ENCODE results near the gene NADK. TPM values are rescaled to one million over a fixed set of nuclear protein-coding genes. Genes with fewer than 3 reads are reported as not detected.

NADK gene
- total RNA-seq, 1 donor from 2014 or later: 122 TPM

DNA sequence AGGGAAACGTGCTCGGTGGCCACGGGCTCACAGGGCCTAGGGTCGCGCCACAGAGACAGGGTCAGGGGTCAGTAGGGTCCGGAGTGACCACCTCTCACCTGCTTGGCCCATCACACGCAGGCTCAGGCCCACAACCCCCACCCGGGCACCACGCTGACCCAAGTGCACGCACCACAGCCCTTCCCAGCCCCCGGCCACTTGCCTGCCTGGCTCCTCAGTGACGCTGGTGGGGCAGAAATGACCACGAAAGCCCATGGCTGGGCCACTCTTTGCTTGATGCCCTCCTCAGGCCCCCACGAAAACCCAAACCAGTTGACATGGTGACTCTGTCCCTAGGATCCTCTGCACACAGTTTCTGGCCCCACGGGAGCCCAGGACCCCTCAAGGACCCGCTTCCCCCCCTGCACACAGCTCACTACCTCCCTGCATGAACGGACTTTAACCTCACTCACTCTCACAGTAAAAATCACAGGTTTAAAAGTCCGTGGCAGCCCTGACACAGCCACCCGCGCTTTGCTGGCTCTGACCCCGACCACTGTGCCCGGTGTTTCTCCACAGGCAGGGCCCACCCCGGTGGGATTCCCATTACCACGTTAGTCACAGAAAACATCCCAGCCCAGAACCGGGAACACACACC is 20.7 kb downstream of the NADK start:
- peaks cover 80% of the 10 kb centered on the region for H3K36me3 Mint-ChIP-seq (ENCODE audit: low read depth)
- TF ChIP-seq, protein P1, sequence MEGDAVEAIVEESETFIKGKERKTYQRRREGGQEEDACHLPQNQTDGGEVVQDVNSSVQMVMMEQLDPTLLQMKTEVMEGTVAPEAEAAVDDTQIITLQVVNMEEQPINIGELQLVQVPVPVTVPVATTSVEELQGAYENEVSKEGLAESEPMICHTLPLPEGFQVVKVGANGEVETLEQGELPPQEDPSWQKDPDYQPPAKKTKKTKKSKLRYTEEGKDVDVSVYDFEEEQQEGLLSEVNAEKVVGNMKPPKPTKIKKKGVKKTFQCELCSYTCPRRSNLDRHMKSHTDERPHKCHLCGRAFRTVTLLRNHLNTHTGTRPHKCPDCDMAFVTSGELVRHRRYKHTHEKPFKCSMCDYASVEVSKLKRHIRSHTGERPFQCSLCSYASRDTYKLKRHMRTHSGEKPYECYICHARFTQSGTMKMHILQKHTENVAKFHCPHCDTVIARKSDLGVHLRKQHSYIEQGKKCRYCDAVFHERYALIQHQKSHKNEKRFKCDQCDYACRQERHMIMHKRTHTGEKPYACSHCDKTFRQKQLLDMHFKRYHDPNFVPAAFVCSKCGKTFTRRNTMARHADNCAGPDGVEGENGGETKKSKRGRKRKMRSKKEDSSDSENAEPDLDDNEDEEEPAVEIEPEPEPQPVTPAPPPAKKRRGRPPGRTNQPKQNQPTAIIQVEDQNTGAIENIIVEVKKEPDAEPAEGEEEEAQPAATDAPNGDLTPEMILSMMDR (IDR thresholded peaks at IDR 0.05): no peak
- DNase-seq (no peak), ATAC-seq (ENCODE audit: low read depth) (no peak)
- H3K27ac Mint-ChIP-seq: no peak overlapping the region
- H3K9me3 Mint-ChIP-seq: no peaks in the 10 kb centered on the region
- H3K4me1 Mint-ChIP-seq: no peaks in the 10 kb centered on the region
- POLR2A ChIA-PET: interaction anchor here (0.6 kb wide), 1 partner anchor 128 kb away, joined by 4 read pairs; no protein-coding TSS in a partner anchor
- no peak overlapping the region for H3K4me3 Mint-ChIP-seq
- CTCF ChIA-PET: no interaction called here
- H3K27me3 Mint-ChIP-seq: no peaks in the 10 kb centered on the region
- intact Hi-C loops (cut with micrococcal nuclease): no loop called here

DNA sequence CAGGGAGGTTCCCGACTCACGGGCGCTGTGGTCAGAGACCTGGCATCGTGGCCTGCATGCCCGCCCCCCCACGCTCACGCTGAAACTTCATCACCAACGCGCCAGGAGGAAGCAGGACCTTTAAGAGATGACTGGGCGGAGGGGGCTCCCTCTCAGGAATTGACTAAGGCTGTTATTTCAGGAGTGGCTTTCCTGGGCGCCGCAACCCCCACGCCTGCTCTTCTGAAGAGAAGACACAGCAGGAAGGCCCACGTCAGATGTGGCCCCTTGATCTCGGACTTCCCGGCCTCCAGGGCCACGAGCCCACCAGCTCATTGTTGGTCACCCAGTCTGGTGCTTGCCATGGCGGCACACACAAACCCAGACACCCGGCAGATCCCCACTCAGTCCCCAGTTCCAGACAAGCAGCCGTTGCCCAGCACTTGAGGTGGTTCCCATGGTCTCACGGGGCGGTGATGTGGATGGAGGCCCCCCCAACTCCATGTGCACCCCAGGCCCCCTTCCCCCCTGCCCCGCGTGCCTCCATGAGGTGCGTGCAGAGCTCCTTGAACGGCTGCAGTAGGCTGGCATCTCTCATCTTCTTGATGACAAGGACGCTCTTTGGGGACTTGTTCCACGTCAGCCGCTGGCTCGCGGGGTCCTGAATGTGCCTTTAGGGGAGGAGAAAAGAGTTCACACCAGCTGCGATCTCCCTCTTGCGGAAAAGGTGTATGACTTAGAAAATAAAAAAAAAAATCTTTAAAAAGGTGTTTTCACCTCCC is 21.4 kb downstream of the NADK start:
- Mint-ChIP-seq H3K27me3 (no peaks in the 10 kb centered on the region), H3K36me3 (ENCODE audit: low read depth) (peaks cover 80% of the 10 kb centered on the region), H3K4me1 (no peaks in the 10 kb centered on the region), H3K9me3 (no peaks in the 10 kb centered on the region), H3K4me3 (no peak overlapping the region), H3K27ac (no peak overlapping the region)
- intact Hi-C loops (cut with micrococcal nuclease): no loop called here
- ChIA-PET CTCF (no interaction called here), POLR2A (interaction anchor here (0.6 kb wide), 1 partner anchor 129 kb away, joined by 4 read pairs; no protein-coding TSS in a partner anchor)
- DNase-seq (no peak), ATAC-seq (ENCODE audit: low read depth) (no peak)
- TF ChIP-seq, protein P1 (IDR thresholded peaks at IDR 0.05): no peak

DNA sequence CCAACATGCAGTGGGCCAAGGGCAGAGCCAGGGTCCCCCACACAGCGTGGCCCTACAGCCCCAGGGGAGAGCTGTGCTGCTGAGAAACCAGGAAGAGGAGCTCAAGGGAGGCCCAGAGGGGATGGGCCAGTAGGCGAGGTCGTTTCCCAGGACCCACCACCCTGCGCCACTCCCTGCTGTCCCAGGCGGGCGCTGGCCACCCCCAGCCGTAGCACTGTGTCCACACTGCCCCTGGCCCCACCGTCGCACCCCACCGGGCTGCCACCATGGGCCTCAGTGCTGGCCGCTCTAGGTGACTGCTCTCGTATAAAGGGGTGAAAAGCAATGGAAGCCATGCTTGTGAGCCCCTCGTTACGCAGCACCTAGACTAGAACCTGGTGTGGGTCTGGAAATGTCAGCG is 22.4 kb downstream of the NADK start:
- POLR2A ChIA-PET: no interaction called here
- no peak for DNase-seq
- Mint-ChIP-seq H3K36me3 (ENCODE audit: low read depth) (peaks cover 70% of the 10 kb centered on the region), H3K27me3 (no peaks in the 10 kb centered on the region), H3K27ac (no peak overlapping the region), H3K9me3 (no peaks in the 10 kb centered on the region), H3K4me1 (no peaks in the 10 kb centered on the region), H3K4me3 (no peak overlapping the region)
- CTCF ChIA-PET: no interaction called here
- intact Hi-C loops (cut with micrococcal nuclease): no loop called here
- no peak for ATAC-seq (ENCODE audit: low read depth)
- TF ChIP-seq, protein P1 (IDR thresholded peaks at IDR 0.05): no peak

DNA sequence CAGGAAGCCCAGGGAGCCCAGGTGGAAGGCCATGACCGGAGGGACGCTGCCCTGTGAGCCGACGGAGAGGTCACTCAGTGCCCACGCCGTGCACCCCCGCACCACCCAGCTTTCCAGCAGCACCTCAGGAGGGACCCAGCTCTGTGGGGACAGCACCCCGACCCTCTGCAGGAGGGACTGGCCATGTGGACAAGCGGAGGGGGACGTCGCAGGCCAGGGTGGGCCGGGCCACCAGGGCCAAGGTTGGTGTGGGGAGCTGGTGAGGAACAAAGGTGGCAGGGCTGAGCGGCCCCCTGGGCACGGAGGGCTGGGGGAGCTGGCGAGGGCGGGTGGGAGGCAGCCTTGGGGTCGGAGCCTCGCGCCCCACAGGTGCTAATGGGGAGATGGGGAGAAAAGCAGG is 22.8 kb downstream of the NADK start:
- intact Hi-C loops (cut with micrococcal nuclease): no loop called here
- POLR2A ChIA-PET: no interaction called here
- H3K9me3 Mint-ChIP-seq: no peaks in the 10 kb centered on the region
- no peak for ATAC-seq (ENCODE audit: low read depth)
- TF ChIP-seq, protein P1 (IDR thresholded peaks at IDR 0.05): no peak
- no peaks in the 10 kb centered on the region for H3K27me3 Mint-ChIP-seq
- peaks cover 66% of the 10 kb centered on the region for H3K36me3 Mint-ChIP-seq (ENCODE audit: low read depth)
- no peak overlapping the region for H3K4me3 Mint-ChIP-seq
- no peaks in the 10 kb centered on the region for H3K4me1 Mint-ChIP-seq
- CTCF ChIA-PET: no interaction called here
- no peak for DNase-seq
- H3K27ac Mint-ChIP-seq: no peak overlapping the region

DNA sequence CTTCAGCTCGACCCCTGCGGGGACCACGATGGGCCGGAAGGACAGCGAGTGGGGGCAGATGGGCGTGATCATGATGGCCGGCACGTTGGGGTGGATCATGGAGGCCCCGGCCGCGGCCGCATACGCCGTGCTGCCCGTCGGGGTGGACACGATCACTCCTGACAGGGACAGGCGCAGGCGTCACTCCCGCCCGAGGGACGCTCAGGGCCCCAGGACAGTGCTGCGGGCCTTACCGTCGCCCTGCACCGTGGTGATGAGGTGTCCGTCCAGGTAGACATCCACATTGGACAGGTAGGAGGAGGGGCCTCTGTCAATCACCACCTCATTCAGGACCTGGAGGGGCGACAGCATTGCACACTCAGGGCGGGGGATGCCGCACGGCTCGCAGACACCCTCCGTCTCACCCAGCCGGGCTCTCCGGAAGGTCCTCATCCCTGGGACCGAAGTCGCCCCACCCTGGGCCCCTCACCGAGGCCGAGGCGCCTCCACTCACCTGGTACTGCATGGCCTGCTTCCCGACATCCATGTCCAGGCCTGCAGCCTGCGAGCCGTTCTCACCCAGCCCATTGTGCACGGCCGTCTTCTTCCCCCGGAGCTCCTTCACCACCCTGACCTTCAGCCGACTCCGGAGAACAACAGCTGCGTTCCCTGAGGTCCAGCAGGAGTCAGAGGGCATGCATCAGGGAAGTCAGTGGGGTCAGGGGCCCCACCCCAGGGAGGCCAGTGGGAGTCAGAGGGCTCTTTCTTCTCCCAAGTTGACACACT is 24.0 kb downstream of the NADK start:
- Mint-ChIP-seq H3K36me3 (ENCODE audit: low read depth) (peaks cover 56% of the 10 kb centered on the region), H3K4me1 (no peaks in the 10 kb centered on the region), H3K9me3 (no peaks in the 10 kb centered on the region), H3K27me3 (no peaks in the 10 kb centered on the region), H3K4me3 (no peak overlapping the region), H3K27ac (no peak overlapping the region)
- TF ChIP-seq, protein P1 (IDR thresholded peaks at IDR 0.05): no peak
- POLR2A ChIA-PET: no interaction called here
- ATAC-seq (ENCODE audit: low read depth) (no peak), DNase-seq (no peak)
- intact Hi-C loops (cut with micrococcal nuclease): no loop called here
- CTCF ChIA-PET: no interaction called here
